Astrocyte (in vitro differentiated cells and primary cell): ENCODE data around the gene APOBEC4.

Source experiments
- EZH2 ChIP-seq: IDR thresholded peaks from 2 replicates; pipeline ENCODE4 v1.6.1; 2012; ENCODE audit warnings: mild to moderate bottlenecking, low read length, inconsistent platforms; ENCODE audit not compliant: insufficient read depth
- TF ChIP-seq, protein P1 (sequence below): IDR thresholded peaks from 2 replicates; pipeline ENCODE4 v1.5.1; 2011; ENCODE audit warnings: low read depth, mild to moderate bottlenecking, inconsistent platforms, low read length, moderate library complexity; ENCODE audit not compliant: insufficient read depth

DNA sequence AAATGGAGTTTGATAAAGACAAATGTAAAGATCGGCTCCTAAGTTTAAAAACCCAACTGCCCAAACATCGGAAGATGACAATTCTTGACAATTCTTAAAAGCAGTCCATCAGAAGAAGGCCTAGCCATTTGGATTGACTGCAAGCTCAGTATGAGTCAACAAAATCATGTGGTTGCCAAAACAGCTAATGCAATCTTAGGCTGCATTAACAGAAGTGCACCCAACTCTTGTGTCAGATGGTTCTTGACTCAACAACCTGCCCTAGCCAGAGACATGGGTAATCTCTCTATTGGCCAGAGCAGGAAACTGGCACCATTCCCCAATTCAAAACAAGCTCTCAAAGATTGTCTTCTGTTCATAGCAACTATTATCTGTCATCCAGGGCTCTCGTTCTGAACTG lies 53.0 kb downstream of the APOBEC4 start:
- TF ChIP-seq, protein P1, sequence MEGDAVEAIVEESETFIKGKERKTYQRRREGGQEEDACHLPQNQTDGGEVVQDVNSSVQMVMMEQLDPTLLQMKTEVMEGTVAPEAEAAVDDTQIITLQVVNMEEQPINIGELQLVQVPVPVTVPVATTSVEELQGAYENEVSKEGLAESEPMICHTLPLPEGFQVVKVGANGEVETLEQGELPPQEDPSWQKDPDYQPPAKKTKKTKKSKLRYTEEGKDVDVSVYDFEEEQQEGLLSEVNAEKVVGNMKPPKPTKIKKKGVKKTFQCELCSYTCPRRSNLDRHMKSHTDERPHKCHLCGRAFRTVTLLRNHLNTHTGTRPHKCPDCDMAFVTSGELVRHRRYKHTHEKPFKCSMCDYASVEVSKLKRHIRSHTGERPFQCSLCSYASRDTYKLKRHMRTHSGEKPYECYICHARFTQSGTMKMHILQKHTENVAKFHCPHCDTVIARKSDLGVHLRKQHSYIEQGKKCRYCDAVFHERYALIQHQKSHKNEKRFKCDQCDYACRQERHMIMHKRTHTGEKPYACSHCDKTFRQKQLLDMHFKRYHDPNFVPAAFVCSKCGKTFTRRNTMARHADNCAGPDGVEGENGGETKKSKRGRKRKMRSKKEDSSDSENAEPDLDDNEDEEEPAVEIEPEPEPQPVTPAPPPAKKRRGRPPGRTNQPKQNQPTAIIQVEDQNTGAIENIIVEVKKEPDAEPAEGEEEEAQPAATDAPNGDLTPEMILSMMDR, result no peak
- TF ChIP-seq EZH2, result no peak
